ENCODE data around the gene APOBEC3C.
"Not testable (repeated sequence)": the region's sequence is repeated elsewhere in the genome, so short reads cannot be mapped to it uniquely, and the experiment has no call there.

DNA sequence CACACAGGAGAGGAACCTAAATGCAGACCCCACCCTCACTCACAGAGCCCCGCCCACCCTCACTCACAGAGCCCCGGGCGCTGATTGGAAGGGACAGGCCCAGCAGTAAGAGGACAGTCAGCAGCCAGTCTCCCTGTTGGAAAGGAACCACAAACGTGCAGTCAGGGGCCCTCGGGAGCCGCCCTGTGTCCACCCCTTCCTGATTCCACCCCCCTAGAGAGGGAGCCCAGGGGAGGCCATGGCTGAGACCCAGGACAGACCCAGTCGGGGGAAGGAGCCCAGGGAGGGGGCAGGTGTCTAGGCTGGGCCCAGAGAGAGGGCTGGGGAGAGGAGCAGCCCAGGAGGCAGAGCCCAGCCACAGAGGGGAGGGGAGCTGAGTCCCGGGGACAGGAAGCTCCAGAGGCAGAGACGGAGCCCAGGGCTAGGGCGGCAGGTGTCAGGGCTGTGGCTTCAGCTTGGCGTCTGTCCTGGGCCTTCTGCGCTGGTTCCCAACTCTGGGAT is 21.1 kb upstream of the APOBEC3C start:
- TF ChIP-seq, protein P1, sequence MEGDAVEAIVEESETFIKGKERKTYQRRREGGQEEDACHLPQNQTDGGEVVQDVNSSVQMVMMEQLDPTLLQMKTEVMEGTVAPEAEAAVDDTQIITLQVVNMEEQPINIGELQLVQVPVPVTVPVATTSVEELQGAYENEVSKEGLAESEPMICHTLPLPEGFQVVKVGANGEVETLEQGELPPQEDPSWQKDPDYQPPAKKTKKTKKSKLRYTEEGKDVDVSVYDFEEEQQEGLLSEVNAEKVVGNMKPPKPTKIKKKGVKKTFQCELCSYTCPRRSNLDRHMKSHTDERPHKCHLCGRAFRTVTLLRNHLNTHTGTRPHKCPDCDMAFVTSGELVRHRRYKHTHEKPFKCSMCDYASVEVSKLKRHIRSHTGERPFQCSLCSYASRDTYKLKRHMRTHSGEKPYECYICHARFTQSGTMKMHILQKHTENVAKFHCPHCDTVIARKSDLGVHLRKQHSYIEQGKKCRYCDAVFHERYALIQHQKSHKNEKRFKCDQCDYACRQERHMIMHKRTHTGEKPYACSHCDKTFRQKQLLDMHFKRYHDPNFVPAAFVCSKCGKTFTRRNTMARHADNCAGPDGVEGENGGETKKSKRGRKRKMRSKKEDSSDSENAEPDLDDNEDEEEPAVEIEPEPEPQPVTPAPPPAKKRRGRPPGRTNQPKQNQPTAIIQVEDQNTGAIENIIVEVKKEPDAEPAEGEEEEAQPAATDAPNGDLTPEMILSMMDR (IDR thresholded peaks at IDR 0.05), result not testable (repeated sequence)
- TF ChIP-seq POLR2A (IDR thresholded peaks at IDR 0.05), result not testable (repeated sequence)

All from testis (tissue), 2 donors.